ENCODE data around the gene CYTIP. TPM values are rescaled to one million over a fixed set of nuclear protein-coding genes. Genes with fewer than 3 reads are reported as not detected.

The CYTIP gene
- 5.1 TPM for total RNA-seq

GRCh38 chr2:157443795-157444640, at the start of gene CYTIP:
TSS of gene CYTIP (minus strand) at chr2:157444089. CDS start at chr2:157444020, 69 bp downstream.
- no peak for DNase-seq

- DNase-seq: peak; percentile 62
Measured at GRCh38 chr2:157492189-157492773, 48.4 kb upstream of the CYTIP start.

DNA sequence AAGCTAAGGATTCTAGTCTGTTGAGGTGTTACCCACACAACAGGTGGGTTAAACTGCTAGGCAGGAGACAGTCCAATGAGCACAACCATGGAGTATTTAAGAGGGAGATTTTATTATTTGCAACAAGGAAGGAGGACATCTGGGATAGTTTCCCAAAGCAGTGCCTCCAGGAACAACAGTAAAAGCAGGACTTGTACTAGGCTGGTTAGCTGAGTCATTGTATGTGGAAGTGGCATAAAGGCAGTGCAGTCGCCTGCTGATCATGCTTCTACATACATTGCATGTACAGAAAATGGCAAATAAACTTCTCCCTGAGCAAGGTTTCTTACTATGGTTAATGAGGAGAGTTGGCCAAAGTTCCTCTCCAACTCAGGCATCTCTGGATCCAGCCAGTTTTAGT, 46.1 kb upstream of the CYTIP start:
- no peak for DNase-seq

- DNase-seq: no peak
Measured at GRCh38 chr2:157488877-157489276, 45.0 kb upstream of the CYTIP start.

DNA sequence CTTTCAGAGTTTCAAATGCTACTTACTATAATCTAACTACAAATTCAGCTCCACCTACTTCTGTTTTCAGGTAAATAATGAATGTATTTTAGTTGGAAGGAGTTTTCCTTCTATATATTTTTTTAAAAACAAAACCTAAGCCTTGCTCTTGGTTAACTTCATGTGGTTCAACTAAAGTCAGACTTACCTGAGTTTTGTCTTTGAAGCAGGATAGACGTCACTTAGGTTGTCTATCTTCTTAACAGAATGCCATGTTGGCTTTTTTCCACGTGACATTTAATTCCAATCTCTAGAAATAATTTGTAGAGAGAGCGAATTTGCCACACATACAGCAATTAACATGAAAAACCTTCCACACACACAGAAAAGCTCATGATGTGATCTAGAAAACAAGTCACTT, 43.9 kb upstream of the CYTIP start:
- no peak for DNase-seq

GRCh38 chr2:157487271-157487610, 43.4 kb upstream of the CYTIP start:
- no peak for DNase-seq

GRCh38 chr2:157486596-157487270, 42.8 kb upstream of the CYTIP start:
- no peak for DNase-seq

DNA sequence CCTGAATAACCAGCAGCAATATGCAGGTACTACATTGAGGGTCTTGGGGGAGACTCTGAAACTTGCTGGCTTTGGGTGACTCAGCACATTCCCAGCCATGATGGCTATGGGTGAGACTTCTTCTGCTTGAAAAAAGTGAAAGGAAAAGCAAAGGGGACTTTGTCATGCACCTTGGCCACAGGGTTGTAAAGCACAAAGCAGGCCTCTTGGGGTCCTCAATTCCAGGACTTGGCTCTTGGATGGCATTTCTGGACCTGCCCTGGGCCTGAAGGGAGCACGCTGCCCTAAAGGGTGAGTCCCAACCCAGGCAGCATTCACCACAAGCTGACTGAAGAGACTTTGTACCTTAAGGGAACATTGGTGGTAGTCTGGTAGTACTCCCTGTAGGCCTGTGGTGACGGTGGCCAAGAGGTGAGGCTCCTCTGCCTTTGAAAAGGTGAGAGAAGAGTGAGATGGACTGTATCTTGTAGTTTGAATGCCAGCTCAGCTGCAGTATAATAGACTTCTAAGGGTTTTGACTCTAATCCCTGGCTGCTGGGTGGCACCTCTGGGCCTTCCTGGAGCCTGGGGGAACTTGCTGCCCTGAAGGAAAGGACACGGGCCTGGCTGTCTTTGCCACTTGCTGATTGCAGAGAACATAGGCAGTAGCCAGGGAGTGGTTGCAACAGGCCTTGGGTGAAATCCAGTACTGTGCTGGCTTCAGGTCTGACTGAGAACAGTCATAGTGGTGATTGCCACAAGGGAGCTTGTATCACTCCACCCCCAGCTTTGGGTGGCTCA, 36.5 kb upstream of the CYTIP start:
- DNase-seq: peak; percentile 56

- no peak for DNase-seq
Measured at GRCh38 chr2:157479081-157480027, 35.5 kb upstream of the CYTIP start.

- no peak for DNase-seq
Measured at GRCh38 chr2:157477919-157478318, 34.0 kb upstream of the CYTIP start.

GRCh38 chr2:157476953-157477709, 33.2 kb upstream of the CYTIP start:
- no peak for DNase-seq

- no peak for DNase-seq
Measured at GRCh38 chr2:157475722-157476390, 32.0 kb upstream of the CYTIP start.

- DNase-seq: no peak
Measured at GRCh38 chr2:157473581-157473980, 29.7 kb upstream of the CYTIP start.

DNA sequence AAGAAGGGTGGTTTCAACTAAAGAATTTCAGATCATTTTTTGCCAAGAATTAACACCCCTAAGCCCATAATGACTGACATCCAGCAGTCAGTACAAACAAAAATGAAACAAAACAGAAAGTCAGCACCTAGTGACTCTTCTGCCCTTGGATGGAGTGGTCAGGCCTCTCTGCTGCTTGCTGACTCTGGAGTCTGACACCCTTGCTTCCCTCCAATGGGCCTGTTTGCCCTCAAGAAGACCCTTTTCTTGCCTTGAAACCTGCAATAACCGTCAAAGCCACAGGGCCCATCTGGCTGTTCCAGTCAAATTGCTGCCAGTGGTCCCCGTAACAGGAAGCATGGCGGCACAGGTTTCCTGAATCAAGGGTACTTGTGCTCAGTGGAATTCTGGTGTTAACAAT, 27.2 kb upstream of the CYTIP start:
- no peak for DNase-seq

GRCh38 chr2:157470321-157470720, 26.4 kb upstream of the CYTIP start:
- DNase-seq: no peak

- no peak for DNase-seq
Measured at GRCh38 chr2:157469726-157470125, 25.8 kb upstream of the CYTIP start.

DNA sequence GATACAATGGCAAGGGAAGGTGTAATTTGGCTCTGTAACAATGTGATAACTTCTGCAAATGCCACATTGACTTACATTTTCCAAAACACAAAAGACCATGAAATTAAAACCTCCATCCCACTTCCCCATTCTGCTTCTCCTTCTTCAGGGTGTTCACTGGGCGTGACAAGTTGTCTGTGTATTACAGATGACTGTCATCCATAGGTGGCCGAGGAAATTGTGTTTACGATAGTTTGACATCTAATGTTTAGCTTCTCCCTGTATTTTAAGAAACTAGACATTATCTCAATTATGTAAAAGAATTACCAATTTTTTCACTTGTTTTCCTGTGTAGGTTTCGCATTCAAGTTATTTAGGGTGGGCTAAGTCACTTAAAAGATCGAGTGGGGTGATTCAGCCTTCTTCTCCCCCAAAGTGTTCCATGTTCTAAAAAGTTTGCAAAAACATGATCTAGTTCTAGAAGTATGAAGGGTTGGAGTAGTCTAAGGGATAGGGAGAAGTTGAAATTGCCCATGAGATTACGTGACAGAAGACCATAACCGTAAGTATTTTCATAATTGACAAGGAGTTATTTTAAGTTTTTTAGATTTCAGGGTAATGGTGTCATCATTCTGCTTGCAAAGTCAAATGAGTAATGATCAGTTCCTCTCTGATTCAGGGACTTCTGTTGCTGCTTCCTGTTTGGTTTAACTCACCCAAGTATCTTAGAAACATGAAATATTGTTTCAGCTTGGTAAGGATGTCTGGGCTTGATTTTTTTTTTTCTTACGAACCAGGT, 25.2 kb upstream of the CYTIP start:
- no peak for DNase-seq

GRCh38 chr2:157466764-157467163, 22.9 kb upstream of the CYTIP start:
- no peak for DNase-seq

GRCh38 chr2:157465554-157465953, 21.7 kb upstream of the CYTIP start:
- DNase-seq: no peak
